Measurements from ENCODE around the gene MYOZ1.
"Not testable (repeated sequence)": the region's sequence is repeated elsewhere in the genome, so short reads cannot be mapped to it uniquely, and the experiment has no call there.

MYOZ1 gene

GRCh38 chr10:73641328-73642060, at the start of gene MYOZ1:
MYOZ1 (minus strand) TSS chr10:73641474; CDS start chr10:73640017, 1,457 bp downstream.
- no peak for DNase-seq

- not testable (repeated sequence) for DNase-seq
These were observed 49.5 kb upstream of the MYOZ1 start for GRCh38 chr10:73690755-73691154.

GRCh38 chr10:73689596-73689995, 48.3 kb upstream of the MYOZ1 start:
- not testable (repeated sequence) for DNase-seq

- not testable (repeated sequence) for DNase-seq
These were observed 46.4 kb upstream of the MYOZ1 start for GRCh38 chr10:73687641-73688040.

- not testable (repeated sequence) for DNase-seq
These were observed 33.3 kb upstream of the MYOZ1 start for GRCh38 chr10:73674546-73674945.

- DNase-seq = not testable (repeated sequence)
These were observed 27.1 kb upstream of the MYOZ1 start for GRCh38 chr10:73668378-73668777.

- DNase-seq = not testable (repeated sequence)
These were observed 25.0 kb upstream of the MYOZ1 start for GRCh38 chr10:73666153-73666809.

GRCh38 chr10:73665581-73665980, 24.3 kb upstream of the MYOZ1 start:
- DNase-seq = not testable (repeated sequence)

- not testable (repeated sequence) for DNase-seq
These were observed 23.1 kb upstream of the MYOZ1 start for GRCh38 chr10:73664156-73665040.

GRCh38 chr10:73663621-73664020, 22.3 kb upstream of the MYOZ1 start:
- DNase-seq = not testable (repeated sequence)

GRCh38 chr10:73662705-73663104, 21.4 kb upstream of the MYOZ1 start:
- not testable (repeated sequence) for DNase-seq

- no peak for DNase-seq
These were observed 14.7 kb upstream of the MYOZ1 start, which contains the start of gene SYNPO2L for GRCh38 chr10:73655990-73656298. SYNPO2L (minus strand) TSS chr10:73656029; CDS start chr10:73655922, 107 bp downstream.

GRCh38 chr10:73655257-73655989, 14.1 kb upstream of the MYOZ1 start:
- DNase-seq = no peak

- no peak for DNase-seq
These were observed 12.4 kb upstream of the MYOZ1 start for GRCh38 chr10:73653701-73654100.

GRCh38 chr10:73653195-73653594, 11.9 kb upstream of the MYOZ1 start:
- no peak for DNase-seq

- no peak for DNase-seq
These were observed 9.5 kb upstream of the MYOZ1 start for GRCh38 chr10:73650537-73651331.

- no peak for DNase-seq
These were observed 8.7 kb upstream of the MYOZ1 start for GRCh38 chr10:73649876-73650536.

GRCh38 chr10:73648975-73649829, 7.9 kb upstream of the MYOZ1 start:
- no peak for DNase-seq

GRCh38 chr10:73647875-73648651, 6.8 kb upstream of the MYOZ1 start:
- DNase-seq = no peak
